WERI-Rb-1 (cell line): Measurements from ENCODE around the gene PFKL.

Source experiments
- DNase-seq: peaks from one replicate; pipeline ENCODE4 v3.0.0-alpha.2; 2020
- H3K27ac ChIP-seq: fragments of 250-450 bp; sonication (Bioruptor Pico); 2 replicates; pipeline ENCODE4 v1.5.1; 2020; ENCODE audit warnings: mild to moderate bottlenecking, moderate library complexity
- H3K27me3 ChIP-seq: fragments of 250-450 bp; sonication (Bioruptor Pico); 2 replicates; pipeline ENCODE4 v1.5.1; 2021; ENCODE audit warnings: mild to moderate bottlenecking, low read depth, moderate library complexity; ENCODE audit not compliant: insufficient read depth, severe bottlenecking
- H3K36me3 ChIP-seq: fragments of 250-450 bp; sonication (Bioruptor Pico); 2 replicates; pipeline ENCODE4 v1.5.1; 2020; ENCODE audit warnings: mild to moderate bottlenecking, moderate library complexity
- H3K4me3 ChIP-seq: 2 replicates; pipeline ENCODE4 v1.5.1; 2011; ENCODE audit warnings: low read depth, mild to moderate bottlenecking, control low read depth, low read length
- H3K9me3 ChIP-seq: fragments of 250-450 bp; sonication (Bioruptor Pico); 2 replicates; pipeline ENCODE4 v1.5.1; 2021; ENCODE audit warnings: mild to moderate bottlenecking, moderate library complexity; ENCODE audit not compliant: severe bottlenecking
- CTCF ChIP-seq: IDR thresholded peaks from 2 replicates; pipeline ENCODE4 v1.5.1; 2011; ENCODE audit warnings: low read depth, mild to moderate bottlenecking, control low read depth, inconsistent platforms, low read length

PFKL gene

GRCh38 chr21:44323591-44323990 lies 23.7 kb downstream of the PFKL start:
- no peak for TF ChIP-seq CTCF
- Histone ChIP-seq H3K27ac (no peak overlapping the region), H3K27me3 (no peaks in the 10 kb centered on the region), H3K9me3 (no peaks in the 10 kb centered on the region), H3K36me3 (peaks cover 85% of the 10 kb centered on the region), H3K4me3 (no peak overlapping the region)
- no peak for DNase-seq

GRCh38 chr21:44324106-44324853 lies 24.4 kb downstream of the PFKL start:
- DNase-seq: no peak
- Histone ChIP-seq H3K27me3 (no peaks in the 10 kb centered on the region), H3K27ac (no peak overlapping the region), H3K4me3 (no peak overlapping the region), H3K36me3 (peaks cover 78% of the 10 kb centered on the region), H3K9me3 (no peaks in the 10 kb centered on the region)
- no peak for TF ChIP-seq CTCF

- no peak for DNase-seq
- TF ChIP-seq CTCF: no peak
- H3K36me3 ChIP-seq: peaks cover 73% of the 10 kb centered on the region
- no peak overlapping the region for H3K27ac ChIP-seq
- H3K27me3 ChIP-seq: no peaks in the 10 kb centered on the region
- H3K9me3 ChIP-seq: no peaks in the 10 kb centered on the region
- no peak overlapping the region for H3K4me3 ChIP-seq
These were observed 24.9 kb downstream of the PFKL start for GRCh38 chr21:44324854-44325107.

GRCh38 chr21:44325386-44326271 lies 25.8 kb downstream of the PFKL start:
- Histone ChIP-seq H3K27me3 (no peaks in the 10 kb centered on the region), H3K36me3 (peaks cover 65% of the 10 kb centered on the region), H3K4me3 (no peak overlapping the region), H3K9me3 (no peaks in the 10 kb centered on the region), H3K27ac (no peak overlapping the region)
- DNase-seq: no peak
- no peak for TF ChIP-seq CTCF

GRCh38 chr21:44326272-44326647 lies 26.4 kb downstream of the PFKL start:
- Histone ChIP-seq H3K36me3 (peaks cover 64% of the 10 kb centered on the region), H3K9me3 (no peaks in the 10 kb centered on the region)

More at GRCh38 chr21:44326272-44326647, 26.4 kb downstream of the PFKL start:
- no peak for DNase-seq
- Histone ChIP-seq H3K4me3 (no peak overlapping the region), H3K27ac (no peak overlapping the region), H3K27me3 (no peaks in the 10 kb centered on the region)
- no peak for TF ChIP-seq CTCF
